ENCODE results near the gene ATIC.

DNA sequence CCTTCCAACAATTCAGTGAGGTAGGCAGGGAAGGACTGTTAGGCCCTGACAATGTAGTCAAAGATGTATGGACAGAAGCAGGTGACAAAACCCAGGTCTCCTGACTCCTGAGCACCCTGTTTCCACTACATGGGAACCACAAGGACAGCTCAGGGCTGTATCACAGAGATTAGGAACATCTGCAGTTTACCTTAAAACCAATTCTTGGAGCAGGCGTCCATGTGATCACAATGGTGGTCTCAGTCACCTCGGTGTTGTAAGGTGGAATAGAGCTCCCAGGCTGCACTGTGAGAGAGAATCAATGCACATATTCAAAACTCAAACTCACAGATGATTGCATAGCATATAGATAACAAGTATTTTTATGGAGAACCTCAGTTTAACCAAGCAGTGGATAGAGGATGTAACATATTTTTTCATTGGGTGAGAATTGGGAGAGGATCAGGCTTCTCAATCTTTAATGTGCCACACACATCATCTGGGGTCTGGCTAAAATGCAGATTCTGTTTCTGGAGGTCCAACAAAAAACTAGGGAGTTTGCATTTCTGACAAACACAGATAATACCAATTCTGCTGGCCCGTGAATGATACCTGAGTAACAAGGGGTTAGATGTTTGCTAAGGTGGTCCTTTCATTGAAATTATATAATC, 87.3 kb downstream of the ATIC start:
- no peak for TF ChIP-seq CTCF (IDR thresholded peaks at IDR 0.05)
- TF ChIP-seq POLR2A (IDR thresholded peaks at IDR 0.05) = no peak

Data from heart left ventricle (tissue), 13 donors.